Skeletal muscle tissue (tissue), 4 donors: ENCODE measurements around the gene NHERF2. TPM values are rescaled to one million over a fixed set of nuclear protein-coding genes. Genes with fewer than 3 reads are reported as not detected.

Source experiments
- H3K27ac ChIP-seq: one replicate; pipeline ENCODE4 v1.7.0; 2013; ENCODE audit warnings: mild to moderate bottlenecking, low read depth, low read length, inconsistent platforms
- H3K27me3 ChIP-seq, 3 donors: one replicate each; pipeline ENCODE4 v1.7.0; 2013; ENCODE audit warnings: low read length in 3 of 3; ENCODE audit not compliant: control insufficient read depth in 3 of 3, insufficient read depth in 3 of 3
- H3K36me3 ChIP-seq, 3 donors: one replicate each; pipeline ENCODE4 v1.7.0; 2013; ENCODE audit warnings: low read length in 3 of 3; ENCODE audit not compliant: control insufficient read depth in 3 of 3, insufficient read depth in 3 of 3
- H3K4me1 ChIP-seq, 3 donors: one replicate each; pipeline ENCODE4 v1.7.0; 2013; ENCODE audit warnings: low read length in 3 of 3, mild to moderate bottlenecking in 3 of 3; ENCODE audit not compliant: control insufficient read depth in 3 of 3, insufficient read depth in 3 of 3
- H3K4me3 ChIP-seq, 3 donors: one replicate each; pipeline ENCODE4 v1.7.0; 2013; ENCODE audit warnings: low read length in 3 of 3
- H3K9ac ChIP-seq, 3 donors: one replicate each; pipeline ENCODE4 v1.7.0; 2013; ENCODE audit warnings: low read length in 3 of 3, mild to moderate bottlenecking in 3 of 3, moderate library complexity in 2 of 3, low read depth in 1 of 3
- H3K9me3 ChIP-seq, 3 donors: one replicate each; pipeline ENCODE4 v1.7.0; 2013; ENCODE audit warnings: low read length in 3 of 3; ENCODE audit not compliant: control insufficient read depth in 3 of 3
- total RNA-seq: library from RNA; depleted of rRNA; stranded (reverse); fragments of >200 nt; gene quantifications from one replicate; pipeline ENCODE4 v1.2.3, GENCODE V29; 2014
- donor health status: Osteomylitis.

The NHERF2 gene
- total RNA-seq, 1 donor from 2014 or later = 15.1 TPM

GRCh38 chr16:2078096-2078495 is 51.4 kb downstream of the NHERF2 start:
- Histone ChIP-seq H3K27me3 (no peaks in the 10 kb centered on the region), H3K36me3 (peaks cover 59 to 65% (median 60%) of the 10 kb centered on the region in 3 donors), H3K9ac (no peak overlapping the region), H3K9me3 (no peaks in the 10 kb centered on the region), H3K4me1 (no peaks in the 10 kb centered on the region), H3K27ac (no peak overlapping the region), H3K4me3 (no peak overlapping the region)

- peaks cover 0 to 3% (median 0%) of the 10 kb centered on the region in 3 donors for H3K4me1 ChIP-seq
- no peak overlapping the region for H3K9ac ChIP-seq
- no peaks in the 10 kb centered on the region for H3K9me3 ChIP-seq
- peaks cover 58 to 64% (median 60%) of the 10 kb centered on the region in 3 donors for H3K36me3 ChIP-seq
- H3K4me3 ChIP-seq = no peak overlapping the region
- no peak overlapping the region for H3K27ac ChIP-seq
- no peaks in the 10 kb centered on the region for H3K27me3 ChIP-seq
Observed at GRCh38 chr16:2078691-2079090, 52.0 kb downstream of the NHERF2 start.

- no peaks in the 10 kb centered on the region for H3K9me3 ChIP-seq
- H3K36me3 ChIP-seq = peaks cover 55 to 59% (median 57%) of the 10 kb centered on the region in 3 donors
- no peak overlapping the region for H3K9ac ChIP-seq
- peaks cover 0 to 5% (median 0%) of the 10 kb centered on the region in 3 donors for H3K4me1 ChIP-seq
- H3K27ac ChIP-seq = no peak overlapping the region
- H3K27me3 ChIP-seq = no peaks in the 10 kb centered on the region
- no peak overlapping the region for H3K4me3 ChIP-seq
Observed at GRCh38 chr16:2079311-2079800, 52.7 kb downstream of the NHERF2 start.

GRCh38 chr16:2079991-2080390 is 53.3 kb downstream of the NHERF2 start:
- no peak overlapping the region for H3K4me3 ChIP-seq
- H3K27me3 ChIP-seq = no peaks in the 10 kb centered on the region
- no peak overlapping the region for H3K27ac ChIP-seq
- peaks cover 0 to 5% (median 0%) of the 10 kb centered on the region in 3 donors for H3K4me1 ChIP-seq
- H3K9me3 ChIP-seq = no peaks in the 10 kb centered on the region
- peak overlapping the region in 1 of 3 donors; percentile 8 for H3K9ac ChIP-seq
- peaks cover 55 to 57% (median 55%) of the 10 kb centered on the region in 3 donors for H3K36me3 ChIP-seq

- no peaks in the 10 kb centered on the region for H3K27me3 ChIP-seq
- H3K36me3 ChIP-seq = peaks cover 50 to 59% (median 53%) of the 10 kb centered on the region in 3 donors
- peaks cover 0 to 5% (median 0%) of the 10 kb centered on the region in 3 donors for H3K4me1 ChIP-seq
- H3K4me3 ChIP-seq = no peak overlapping the region
- no peak overlapping the region for H3K9ac ChIP-seq
- no peaks in the 10 kb centered on the region for H3K9me3 ChIP-seq
- H3K27ac ChIP-seq = no peak overlapping the region
Observed at GRCh38 chr16:2081201-2082084, 54.7 kb downstream of the NHERF2 start.

GRCh38 chr16:2082171-2082982 is 55.7 kb downstream of the NHERF2 start:
- Histone ChIP-seq H3K9me3 (no peaks in the 10 kb centered on the region), H3K9ac (no peak overlapping the region), H3K36me3 (peaks cover 51 to 61% (median 53%) of the 10 kb centered on the region in 3 donors), H3K27me3 (no peaks in the 10 kb centered on the region), H3K27ac (no peak overlapping the region), H3K4me3 (no peak overlapping the region), H3K4me1 (peaks cover 0 to 5% (median 0%) of the 10 kb centered on the region in 3 donors)

GRCh38 chr16:2082983-2083364 is 56.3 kb downstream of the NHERF2 start:
- H3K27me3 ChIP-seq = no peaks in the 10 kb centered on the region
- no peak overlapping the region for H3K27ac ChIP-seq
- H3K4me3 ChIP-seq = no peak overlapping the region
- peaks cover 0 to 5% (median 0%) of the 10 kb centered on the region in 3 donors for H3K4me1 ChIP-seq
- H3K9me3 ChIP-seq = no peaks in the 10 kb centered on the region
- H3K36me3 ChIP-seq = peaks cover 53 to 66% (median 55%) of the 10 kb centered on the region in 3 donors
- no peak overlapping the region for H3K9ac ChIP-seq

GRCh38 chr16:2083409-2083808 is 56.7 kb downstream of the NHERF2 start:
- Histone ChIP-seq H3K27ac (no peak overlapping the region), H3K4me1 (peaks cover 0 to 5% (median 0%) of the 10 kb centered on the region in 3 donors), H3K36me3 (peaks cover 55 to 70% (median 56%) of the 10 kb centered on the region in 3 donors), H3K27me3 (no peaks in the 10 kb centered on the region), H3K9ac (no peak overlapping the region), H3K9me3 (no peaks in the 10 kb centered on the region), H3K4me3 (no peak overlapping the region)

- H3K4me1 ChIP-seq = peaks cover 0 to 8% (median 1%) of the 10 kb centered on the region in 3 donors
- no peak overlapping the region for H3K27ac ChIP-seq
- H3K27me3 ChIP-seq = no peaks in the 10 kb centered on the region
- H3K4me3 ChIP-seq = no peak overlapping the region
- no peak overlapping the region for H3K9ac ChIP-seq
- H3K36me3 ChIP-seq = peaks cover 55 to 69% (median 56%) of the 10 kb centered on the region in 3 donors
- no peaks in the 10 kb centered on the region for H3K9me3 ChIP-seq
Observed at GRCh38 chr16:2083876-2084780, 57.4 kb downstream of the NHERF2 start.
